H1 (cell line): ENCODE results near the gene USH1G.

Source experiments
- CTCF ChIP-seq, 3 experiments: IDR thresholded peaks; 1 replicate in 2 of 3; 2 replicates in 1 of 3; pipeline versions ENCODE4 v1.5.1 to v1.6.1; 2011; ENCODE audit warnings: low read length in 3 of 3, mild to moderate bottlenecking in 3 of 3, inconsistent platforms in 2 of 3, low read depth in 1 of 3, moderate library complexity in 1 of 3; ENCODE audit not compliant: insufficient read depth in 1 of 3; ENCODE audit errors: control extremely low read depth in 1 of 3
- EZH2 ChIP-seq: fragments of 200-600 bp; sonication (generic); IDR thresholded peaks from 2 replicates; pipeline ENCODE4 v1.7.1; 2012; ENCODE audit warnings: low read depth, mild to moderate bottlenecking, moderate library complexity, low read length, inconsistent platforms; ENCODE audit not compliant: severe bottlenecking
- GTF2F1 ChIP-seq: IDR thresholded peaks from 2 replicates; pipeline ENCODE4 v1.6.1; 2012; ENCODE audit warnings: low read depth, low read length, improper control_type of control experiment, borderline replicate concordance
- JUN ChIP-seq: IDR thresholded peaks from 2 replicates; pipeline ENCODE4 v1.6.1; 2011; ENCODE audit warnings: low read depth, mild to moderate bottlenecking, improper control_type of control experiment, low read length
- PHF8 ChIP-seq: fragments of 200-600 bp; sonication (generic); conservative IDR thresholded peaks from 2 replicates; pipeline ENCODE4 v1.7.1; 2012; ENCODE audit warnings: low read depth, mild to moderate bottlenecking, inconsistent platforms, low read length, moderate library complexity
- POLR2A ChIP-seq, 2 experiments: IDR thresholded peaks; 1 replicate in 1 of 2; 2 replicates in 1 of 2; pipeline ENCODE4 v1.6.1; 2011; ENCODE audit warnings: low read depth in 2 of 2, low read length in 2 of 2, mild to moderate bottlenecking in 2 of 2; ENCODE audit errors: control extremely low read depth in 1 of 2
- RAD21 ChIP-seq, 2 experiments: IDR thresholded peaks in 1 of 2; conservative IDR thresholded peaks in 1 of 2; 2 replicates each; pipeline ENCODE4 v1.6.1; 2011; ENCODE audit warnings: low read depth in 2 of 2, low read length in 2 of 2, improper control_type of control experiment in 1 of 2, inconsistent platforms in 1 of 2, mild to moderate bottlenecking in 1 of 2, moderate library complexity in 1 of 2
- RFX5 ChIP-seq: IDR thresholded peaks from 2 replicates; pipeline ENCODE4 v1.6.1; 2011; ENCODE audit warnings: low read depth, low read length, improper control_type of control experiment, borderline replicate concordance
- TF ChIP-seq, protein P1 (sequence below): IDR thresholded peaks from 2 replicates; pipeline ENCODE4 v1.6.1; 2012; ENCODE audit warnings: inconsistent platforms

GRCh38 chr17:74951065-74951464 is 28.0 kb upstream of the USH1G start:
- TF ChIP-seq RAD21 (IDR thresholded peaks at IDR 0.05 in 1 of 2, conservative IDR thresholded peaks at IDR 0.05 in 1 of 2; ENCODE audit: low read depth in 2 of 2, low read length in 2 of 2): no peak
- TF ChIP-seq RFX5: no peak
- TF ChIP-seq EZH2: no peak
- no peak for TF ChIP-seq JUN
- TF ChIP-seq CTCF (IDR thresholded peaks at IDR 0.05; ENCODE audit: control extremely low read depth in 1 of 3, insufficient read depth in 1 of 3, low read depth in 1 of 3, low read length in 3 of 3): no peak
- TF ChIP-seq, protein P1, sequence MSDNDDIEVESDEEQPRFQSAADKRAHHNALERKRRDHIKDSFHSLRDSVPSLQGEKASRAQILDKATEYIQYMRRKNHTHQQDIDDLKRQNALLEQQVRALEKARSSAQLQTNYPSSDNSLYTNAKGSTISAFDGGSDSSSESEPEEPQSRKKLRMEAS: no peak
- no peak for TF ChIP-seq POLR2A (IDR thresholded peaks at IDR 0.05; ENCODE audit: control extremely low read depth in 1 of 2, low read depth in 2 of 2, low read length in 2 of 2)
- no peak for TF ChIP-seq PHF8
- no peak for TF ChIP-seq GTF2F1
